COR-L47 (cell line): ENCODE data around the gene BCL2L13.

ENCODE experiments used
- DNase-seq: peaks from one replicate; lab custom pipeline; 2025; lab: John Stamatoyannopoulos, UW

The BCL2L13 gene

DNA sequence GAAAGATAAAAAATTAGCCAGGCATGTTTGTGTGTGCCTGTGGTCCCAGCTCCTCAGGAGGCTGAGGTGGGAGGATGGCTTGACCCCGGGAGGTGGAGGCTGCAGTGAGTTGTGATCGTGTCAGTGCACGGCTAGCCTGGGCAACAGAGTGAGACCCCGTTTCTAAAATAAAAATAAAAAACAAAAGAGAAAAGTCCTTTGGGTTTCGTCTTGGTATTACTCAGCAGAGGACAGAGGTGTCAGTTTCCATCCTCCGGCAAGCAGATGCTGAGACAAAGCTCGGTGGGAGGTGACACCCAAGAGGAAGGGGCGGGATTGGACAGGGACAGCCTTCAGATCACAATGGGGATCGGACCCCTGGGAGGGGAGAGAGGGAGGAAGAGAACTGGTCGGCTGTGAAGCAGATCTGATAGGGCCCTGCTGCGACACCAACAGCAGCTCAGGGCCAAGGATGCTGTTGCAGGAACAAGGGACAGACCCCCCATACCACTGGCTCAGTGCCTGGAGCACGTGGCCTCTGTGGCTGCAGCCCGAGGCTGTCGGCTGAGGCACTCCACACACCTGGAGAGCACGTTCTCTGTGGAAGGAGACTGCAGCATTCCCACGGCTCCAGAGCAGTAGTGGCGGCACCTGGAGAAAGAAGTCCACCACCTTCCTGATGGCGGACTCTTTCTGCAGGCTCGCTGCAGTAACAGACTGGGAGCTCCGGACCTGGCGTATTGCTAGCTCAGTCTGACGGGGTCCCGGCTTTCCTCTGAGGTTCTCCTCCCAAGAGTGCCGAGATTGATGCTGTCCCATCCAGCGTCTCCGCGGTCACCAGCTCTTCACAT lies 140.9 kb downstream of the BCL2L13 start:
- peak; percentile 34 for DNase-seq

DNA sequence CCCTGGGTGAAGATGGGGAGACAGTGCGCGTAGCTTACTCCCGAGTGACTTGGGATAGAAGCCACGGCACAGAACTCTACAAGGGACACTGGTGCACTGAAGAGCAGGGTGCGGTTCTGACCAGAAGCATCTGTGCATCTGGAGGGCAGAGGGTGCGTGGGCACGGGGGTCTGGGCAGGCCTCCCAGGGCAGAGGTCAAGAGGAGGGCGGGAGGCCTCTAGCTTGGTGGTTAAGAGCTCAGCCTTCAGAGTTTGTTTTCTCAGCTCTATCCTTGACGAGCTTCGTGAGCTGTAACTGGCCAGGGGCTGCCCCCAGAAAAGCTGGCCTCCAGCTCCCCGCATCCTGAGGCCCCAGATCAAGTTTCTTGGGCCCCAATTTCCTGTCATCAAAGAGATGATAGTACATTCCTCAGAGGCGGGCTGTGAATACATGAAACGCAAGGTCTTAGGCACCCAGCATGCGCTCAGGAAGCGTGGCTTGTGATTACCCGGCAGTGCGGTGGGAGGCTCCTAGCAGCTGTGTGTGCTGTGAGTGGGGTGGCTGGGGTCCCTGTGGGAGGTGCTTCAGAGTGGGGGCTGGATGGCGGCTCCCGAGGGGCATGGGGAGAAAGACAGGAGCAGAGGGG lies 141.7 kb downstream of the BCL2L13 start:
- DNase-seq, result no peak
